GM19455 (cell line): ENCODE measurements around the gene WNT10A.
"Not testable (repeated sequence)": the region's sequence is repeated elsewhere in the genome, so short reads cannot be mapped to it uniquely, and the experiment has no call there.

Experiments used
- ATAC-seq: cut with Tn5 transposase; IDR thresholded peaks from one replicate; pipeline ENCODE4 v1.9.1; 2021; ENCODE audit not compliant: unreplicated experiment

The WNT10A gene

DNA sequence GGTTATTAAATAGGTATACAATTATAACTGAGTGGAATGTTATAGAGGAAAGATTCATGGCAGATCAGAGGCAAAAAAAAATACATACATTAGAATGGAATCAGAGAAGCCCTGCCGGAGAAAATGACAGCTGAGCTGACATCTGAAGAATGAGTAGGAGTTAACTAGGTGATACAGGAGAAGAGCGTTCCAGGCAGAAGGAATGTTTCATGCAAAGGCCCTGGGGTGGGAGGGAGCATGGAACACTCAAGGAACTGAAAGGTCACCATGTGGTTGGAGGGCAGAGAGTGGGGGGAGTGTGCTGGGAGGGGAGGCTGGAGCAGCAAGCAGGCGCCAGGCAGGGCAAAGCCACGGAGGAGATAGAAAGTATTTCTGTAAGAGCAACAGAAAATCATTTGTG is 47.2 kb downstream of the WNT10A start:
- no peak for ATAC-seq

DNA sequence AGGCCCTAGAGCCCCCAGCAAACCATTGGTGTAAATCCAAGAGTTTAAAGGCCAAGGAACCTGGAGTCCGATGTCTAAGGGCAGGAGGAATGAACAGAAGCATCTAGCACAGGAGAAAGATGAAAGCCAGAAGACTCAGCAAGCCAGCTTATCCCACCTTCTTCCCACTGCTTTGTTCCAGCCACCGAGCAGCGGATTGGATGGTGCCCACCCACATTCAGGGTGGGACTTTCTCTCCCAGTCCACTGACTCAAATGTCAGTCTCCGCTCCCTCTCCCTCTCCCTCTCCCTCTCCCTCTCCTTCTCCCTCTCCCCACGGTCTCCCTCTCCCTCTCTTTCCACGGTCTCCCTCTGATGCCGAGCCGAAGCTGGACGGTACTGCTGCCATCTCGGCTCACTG is 49.8 kb downstream of the WNT10A start:
- not testable (repeated sequence) for ATAC-seq

DNA sequence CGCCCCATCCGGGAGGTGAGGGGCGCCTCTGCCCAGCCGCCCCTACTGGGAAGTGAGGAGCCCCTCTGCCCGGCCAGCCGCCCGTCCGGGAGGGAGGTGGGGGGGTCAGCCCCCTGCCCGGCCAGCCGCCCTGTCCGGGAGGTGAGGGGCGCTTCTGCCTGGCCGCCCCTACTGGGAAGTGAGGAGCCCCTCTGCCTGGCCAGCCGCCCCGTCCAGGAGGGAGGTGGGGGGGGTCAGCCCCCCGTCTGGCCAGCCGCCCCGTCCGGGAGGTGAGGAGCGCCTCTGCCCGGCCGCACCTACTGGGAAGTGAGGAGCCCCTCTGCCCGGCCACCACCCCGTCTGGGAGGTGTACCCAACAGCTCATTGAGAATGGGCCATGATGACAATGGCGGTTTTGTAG is 51.1 kb downstream of the WNT10A start:
- not testable (repeated sequence) for ATAC-seq
